Stimulated activated CD4-positive, alpha-beta T cell treated with anti-CD3 and anti-CD28 coated beads, Interleukin-12 subunit alpha, Interleukin-12 subunit beta, amount 100 ng/mL, for 4 hours (primary cell): ENCODE results near the gene OR9Q2.
"Not testable (repeated sequence)": the region's sequence is repeated elsewhere in the genome, so short reads cannot be mapped to it uniquely, and the experiment has no call there.

Experiments
- DNase-seq: peaks from one replicate; pipeline ENCODE4 v3.0.0-alpha.2; 2020

Gene OR9Q2

GRCh38 chr11:58188770-58189169, at the start of gene OR9Q2:
Gene OR9Q2 (plus strand): TSS chr11:58189070. CDS start chr11:58190491, 1,421 bp downstream.
- DNase-seq: no peak

GRCh38 chr11:58142761-58143160, 46.1 kb upstream of the OR9Q2 start:
- DNase-seq: no peak

GRCh38 chr11:58152781-58153180, 36.1 kb upstream of the OR9Q2 start:
- DNase-seq: no peak

GRCh38 chr11:58164389-58164788, 24.5 kb upstream of the OR9Q2 start:
- DNase-seq: no peak

- no peak for DNase-seq
Measured at GRCh38 chr11:58164990-58165389, 23.9 kb upstream of the OR9Q2 start.

GRCh38 chr11:58165504-58166106, 23.3 kb upstream of the OR9Q2 start:
- DNase-seq: no peak

- DNase-seq: no peak
Measured at GRCh38 chr11:58177409-58178054, 11.3 kb upstream of the OR9Q2 start.

- DNase-seq: no peak
Measured at GRCh38 chr11:58178444-58178843, 10.4 kb upstream of the OR9Q2 start.

- no peak for DNase-seq
Measured at GRCh38 chr11:58179648-58180047, 9.2 kb upstream of the OR9Q2 start.

- no peak for DNase-seq
Measured at GRCh38 chr11:58186938-58187337, 1.9 kb upstream of the OR9Q2 start.

- DNase-seq: no peak
Measured at GRCh38 chr11:58192229-58192628, 3.4 kb downstream of the OR9Q2 start.

GRCh38 chr11:58193391-58193790, 4.5 kb downstream of the OR9Q2 start:
- no peak for DNase-seq

GRCh38 chr11:58195939-58196338, 7.1 kb downstream of the OR9Q2 start:
- no peak for DNase-seq

GRCh38 chr11:58199271-58199670, 10.4 kb downstream of the OR9Q2 start:
- DNase-seq: no peak

GRCh38 chr11:58204042-58204441, 15.2 kb downstream of the OR9Q2 start, which contains the start of gene OR1S2:
Gene OR1S2 (minus strand): TSS chr11:58204142. CDS start chr11:58204142, 0 bp downstream.
- no peak for DNase-seq

- DNase-seq: not testable (repeated sequence)
Measured at GRCh38 chr11:58212420-58212819, 23.6 kb downstream of the OR9Q2 start, which contains the start of gene OR1S1. Gene OR1S1 (plus strand): TSS chr11:58212720.

- DNase-seq: no peak
Measured at GRCh38 chr11:58216476-58216875, 27.6 kb downstream of the OR9Q2 start.

GRCh38 chr11:58222721-58223120, 33.9 kb downstream of the OR9Q2 start:
- DNase-seq: no peak

- DNase-seq: no peak
Measured at GRCh38 chr11:58227956-58228615, 39.2 kb downstream of the OR9Q2 start.
